Breast epithelium (tissue), 3 donors: ENCODE data around the gene USP10.

Experiments
- CTCF ChIP-seq, 3 donors: fragments of 450-650 bp; IDR thresholded peaks; one replicate each; pipeline ENCODE4 v1.5.1; 2016 to 2017; ENCODE audit warnings: antibody characterized with exemption in 3 of 3, mild to moderate bottlenecking in 3 of 3, moderate library complexity in 3 of 3
- POLR2A ChIP-seq: fragments of 450-650 bp; IDR thresholded peaks from one replicate; pipeline ENCODE4 v1.6.1; 2016; ENCODE audit warnings: antibody characterized with exemption, mild to moderate bottlenecking, moderate library complexity
- POLR2AphosphoS5 ChIP-seq, 3 donors: sonication (generic); formaldehyde crosslinking; IDR thresholded peaks; one replicate each; pipeline ENCODE4 v1.6.1; 2017; ENCODE audit warnings: antibody characterized with exemption in 3 of 3

GRCh38 chr16:84789431-84789830, 89.6 kb downstream of the USP10 start:
- TF ChIP-seq POLR2A (no peak), CTCF (IDR thresholded peaks at IDR 0.05) (no peak), POLR2AphosphoS5 (IDR thresholded peaks at IDR 0.05) (no peak)
